ENCODE data around the gene MALAT1. TPM values are rescaled to one million over a fixed set of nuclear protein-coding genes. Genes with fewer than 3 reads are reported as not detected.

MALAT1 gene
- total RNA-seq, 2 experiments from 2014 or later, result 3,446 to 5,974 TPM

- no TSS peak for BruUV-seq (replicated peaks)
- H2AFZ ChIP-seq (ENCODE audit: low read length), result no peak overlapping the region
- peaks cover 77% of the 10 kb centered on the region for H3K36me3 ChIP-seq (ENCODE audit: insufficient read depth, low read length)
- H3K4me3 ChIP-seq (ENCODE audit: low read depth, low read length, poor library complexity, severe bottlenecking), result peak overlapping the region; percentile 79
- peaks cover 43% of the 10 kb centered on the region for H3K4me1 ChIP-seq (ENCODE audit: insufficient read depth, low read length, poor library complexity, severe bottlenecking)
- H3K27ac ChIP-seq (ENCODE audit: low read depth, low read length, poor library complexity, severe bottlenecking), result peak overlapping the region; percentile 98
- H3K9me2 ChIP-seq (ENCODE audit: insufficient read depth, low read length), result no peaks in the 10 kb centered on the region
- H3K4me2 ChIP-seq (ENCODE audit: low read length), result peak overlapping the region; percentile 98
- peaks cover 69% of the 10 kb centered on the region for H4K20me1 ChIP-seq (ENCODE audit: insufficient read depth, low read length)
- H3K9me3 ChIP-seq (ENCODE audit: low read length), result no peaks in the 10 kb centered on the region
- TF ChIP-seq EZH2phosphoT487 (IDR thresholded peaks at IDR 0.05; ENCODE audit: borderline replicate concordance, low read depth, low read length) (no peak), CTCF (conservative IDR thresholded peaks at IDR 0.05; ENCODE audit: low read length) (no peak)
- DNase-seq (ENCODE audit: low spot score), result peak; percentile 42
- POLR2A ChIA-PET, result interaction anchor here (0.6 to 7.8 kb wide), 5 partner anchors 13 to 81 kb away, joined by 3 to 237 read pairs (median 12); partner anchors contain the start of gene NEAT1
- CTCF ChIA-PET (ENCODE audit: unreplicated experiment), result no interaction called here
- intact Hi-C loops (cut with micrococcal nuclease; ENCODE audit: unreplicated experiment), result no loop called here
- peaks cover 94% of the 10 kb centered on the region for H3K79me2 ChIP-seq (ENCODE audit: insufficient read depth, low read depth, low read length)
These were observed 2.8 kb downstream of the MALAT1 start for GRCh38 chr11:65501472-65502273.

- Histone ChIP-seq H3K4me1 (ENCODE audit: insufficient read depth, low read length, poor library complexity, severe bottlenecking) (peaks cover 43% of the 10 kb centered on the region), H3K9me3 (ENCODE audit: low read length) (no peaks in the 10 kb centered on the region), H3K36me3 (ENCODE audit: insufficient read depth, low read length) (peaks cover 78% of the 10 kb centered on the region), H3K9me2 (ENCODE audit: insufficient read depth, low read length) (no peaks in the 10 kb centered on the region), H4K20me1 (ENCODE audit: insufficient read depth, low read length) (peaks cover 69% of the 10 kb centered on the region), H3K4me3 (ENCODE audit: low read depth, low read length, poor library complexity, severe bottlenecking) (peak overlapping the region; percentile 79), H3K4me2 (ENCODE audit: low read length) (peak overlapping the region; percentile 98), H2AFZ (ENCODE audit: low read length) (no peak overlapping the region), H3K27ac (ENCODE audit: low read depth, low read length, poor library complexity, severe bottlenecking) (peak overlapping the region; percentile 98), H3K79me2 (ENCODE audit: insufficient read depth, low read depth, low read length) (peaks cover 90% of the 10 kb centered on the region)
- no TSS peak for BruUV-seq (replicated peaks)
- DNase-seq (ENCODE audit: low spot score), result no peak
- intact Hi-C loops (cut with micrococcal nuclease; ENCODE audit: unreplicated experiment), result no loop called here
- ChIA-PET CTCF (ENCODE audit: unreplicated experiment) (no interaction called here), POLR2A (interaction anchor here (0.6 to 7.8 kb wide), 5 partner anchors 13 to 81 kb away, joined by 3 to 237 read pairs (median 12); partner anchors contain the start of gene NEAT1)
- TF ChIP-seq EZH2phosphoT487 (IDR thresholded peaks at IDR 0.05; ENCODE audit: borderline replicate concordance, low read depth, low read length) (no peak), CTCF (conservative IDR thresholded peaks at IDR 0.05; ENCODE audit: low read length) (no peak)
These were observed 3.4 kb downstream of the MALAT1 start for GRCh38 chr11:65502274-65502554.

Measured in OCI-LY7 (cell line).